ENCODE measurements around the gene CFAP97. TPM values are rescaled to one million over a fixed set of nuclear protein-coding genes. Genes with fewer than 3 reads are reported as not detected.
"Not testable (repeated sequence)": the region's sequence is repeated elsewhere in the genome, so short reads cannot be mapped to it uniquely, and the experiment has no call there.

The CFAP97 gene
- total RNA-seq, 1 experiment from 2014 or later = 12.4 TPM

DNA sequence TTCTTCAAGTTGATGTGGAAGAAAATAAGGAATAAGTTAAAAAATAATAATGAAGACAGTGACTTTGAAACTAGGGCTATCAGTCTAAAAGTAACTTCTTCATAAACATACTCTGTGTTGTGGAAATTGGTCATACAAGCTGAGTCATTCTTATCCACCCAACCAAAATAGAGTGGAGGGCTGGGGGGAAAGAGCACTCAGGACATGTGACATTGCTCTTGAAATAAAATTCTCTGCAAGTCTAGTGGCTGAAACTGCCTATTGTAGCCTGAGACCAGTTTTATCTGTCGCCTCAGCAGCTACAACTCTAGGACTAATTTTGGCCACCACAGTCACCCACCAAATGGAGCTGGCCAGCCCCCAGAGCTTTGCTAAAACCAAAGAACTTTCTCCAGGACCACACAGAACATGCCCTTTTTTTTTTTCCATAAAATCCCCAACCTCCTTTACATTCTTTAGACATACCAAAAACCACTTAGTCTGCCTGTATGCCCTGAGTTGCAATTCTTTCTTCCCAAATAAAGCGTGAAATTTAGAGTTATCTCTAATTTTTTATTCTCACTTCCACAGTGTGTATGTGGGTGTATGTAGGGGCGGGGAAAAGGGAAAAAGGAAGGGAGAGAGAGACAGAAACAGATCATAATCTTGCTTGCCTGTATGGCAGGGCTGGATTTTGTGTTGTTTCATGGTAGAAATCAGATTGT lies 83.7 kb downstream of the CFAP97 start:
- CTCF ChIA-PET = no interaction called here
- no peaks in the 10 kb centered on the region for H3K9me2 ChIP-seq (replicated peaks; ENCODE audit: low read length)

DNA sequence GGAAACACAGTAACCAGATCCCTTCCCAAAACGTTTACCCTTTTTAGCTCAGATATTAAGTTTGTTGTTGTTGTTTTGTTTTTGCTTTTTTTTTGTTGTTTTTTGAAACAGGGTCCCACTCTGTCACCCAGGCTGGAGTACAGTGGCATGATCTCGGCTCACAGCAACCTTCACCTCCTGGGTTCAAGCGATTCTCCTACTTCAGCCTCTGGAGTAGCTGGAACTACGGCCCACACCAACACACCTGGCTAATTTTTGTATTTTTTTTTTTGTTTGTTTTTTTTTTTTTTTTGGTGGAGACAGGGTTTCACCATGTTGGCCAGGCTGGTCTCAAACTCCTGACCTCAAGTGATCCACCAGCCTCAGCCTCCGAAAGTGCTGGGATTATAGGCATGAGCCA lies 84.3 kb downstream of the CFAP97 start:
- H3K4me3 ChIP-seq (ENCODE audit: low read length); H3K9me3 ChIP-seq (ENCODE audit: low read length); H3K9me2 ChIP-seq (replicated peaks; ENCODE audit: low read length); H2AFZ ChIP-seq (ENCODE audit: low read length); H3F3A ChIP-seq (ENCODE audit: low read length, unreplicated experiment); intact Hi-C loops (cut with micrococcal nuclease); H3K27ac ChIP-seq (ENCODE audit: low read length); CTCF ChIA-PET; H3K4me1 ChIP-seq (ENCODE audit: insufficient read depth, low read length); H3K27me3 ChIP-seq (ENCODE audit: low read length); H3K4me2 ChIP-seq (ENCODE audit: low read length); BruUV-seq (replicated peaks); H3K36me3 ChIP-seq (ENCODE audit: low read depth, low read length); H3K9ac ChIP-seq (ENCODE audit: low read length); H3K79me2 ChIP-seq (ENCODE audit: low read length); ATAC-seq; DNase-seq; H4K20me1 ChIP-seq (ENCODE audit: low read length); POLR2A ChIA-PET (ENCODE audit: unreplicated experiment): not testable (repeated sequence)

More for the DNA sequence above, 83.7 kb downstream of the CFAP97 start:
- TF ChIP-seq, protein P1, sequence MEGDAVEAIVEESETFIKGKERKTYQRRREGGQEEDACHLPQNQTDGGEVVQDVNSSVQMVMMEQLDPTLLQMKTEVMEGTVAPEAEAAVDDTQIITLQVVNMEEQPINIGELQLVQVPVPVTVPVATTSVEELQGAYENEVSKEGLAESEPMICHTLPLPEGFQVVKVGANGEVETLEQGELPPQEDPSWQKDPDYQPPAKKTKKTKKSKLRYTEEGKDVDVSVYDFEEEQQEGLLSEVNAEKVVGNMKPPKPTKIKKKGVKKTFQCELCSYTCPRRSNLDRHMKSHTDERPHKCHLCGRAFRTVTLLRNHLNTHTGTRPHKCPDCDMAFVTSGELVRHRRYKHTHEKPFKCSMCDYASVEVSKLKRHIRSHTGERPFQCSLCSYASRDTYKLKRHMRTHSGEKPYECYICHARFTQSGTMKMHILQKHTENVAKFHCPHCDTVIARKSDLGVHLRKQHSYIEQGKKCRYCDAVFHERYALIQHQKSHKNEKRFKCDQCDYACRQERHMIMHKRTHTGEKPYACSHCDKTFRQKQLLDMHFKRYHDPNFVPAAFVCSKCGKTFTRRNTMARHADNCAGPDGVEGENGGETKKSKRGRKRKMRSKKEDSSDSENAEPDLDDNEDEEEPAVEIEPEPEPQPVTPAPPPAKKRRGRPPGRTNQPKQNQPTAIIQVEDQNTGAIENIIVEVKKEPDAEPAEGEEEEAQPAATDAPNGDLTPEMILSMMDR (conservative IDR thresholded peaks at IDR 0.05; ENCODE audit: low read depth, low read length) = no peak
- TF ChIP-seq EZH2 (IDR thresholded peaks at IDR 0.05; ENCODE audit: low read length, unreplicated experiment) (no peak), EZH2phosphoT487 (IDR thresholded peaks at IDR 0.05; ENCODE audit: borderline replicate concordance, low read length) (no peak)
- ATAC-seq = no peak
- Histone ChIP-seq H3K9ac (ENCODE audit: low read length) (no peak overlapping the region), H3K27ac (ENCODE audit: low read length) (no peak overlapping the region), H3K79me2 (ENCODE audit: low read length) (no peaks in the 10 kb centered on the region), H2AFZ (ENCODE audit: low read length) (no peak overlapping the region), H4K20me1 (ENCODE audit: low read length) (no peaks in the 10 kb centered on the region), H3K36me3 (ENCODE audit: low read depth, low read length) (no peaks in the 10 kb centered on the region), H3F3A (ENCODE audit: low read length, unreplicated experiment) (no peaks in the 10 kb centered on the region), H3K27me3 (ENCODE audit: low read length) (no peaks in the 10 kb centered on the region), H3K9me3 (ENCODE audit: low read length) (no peaks in the 10 kb centered on the region), H3K4me2 (ENCODE audit: low read length) (no peak overlapping the region), H3K4me1 (ENCODE audit: insufficient read depth, low read length) (no peaks in the 10 kb centered on the region), H3K4me3 (ENCODE audit: low read length) (no peak overlapping the region)
- BruUV-seq (replicated peaks) = no TSS peak
- POLR2A ChIA-PET (ENCODE audit: unreplicated experiment) = interaction anchor here (0.6 kb wide), 1 partner anchor 314 kb away, joined by 4 read pairs; no protein-coding TSS in a partner anchor
- no peak for DNase-seq
- intact Hi-C loops (cut with micrococcal nuclease) = no loop called here

DNA sequence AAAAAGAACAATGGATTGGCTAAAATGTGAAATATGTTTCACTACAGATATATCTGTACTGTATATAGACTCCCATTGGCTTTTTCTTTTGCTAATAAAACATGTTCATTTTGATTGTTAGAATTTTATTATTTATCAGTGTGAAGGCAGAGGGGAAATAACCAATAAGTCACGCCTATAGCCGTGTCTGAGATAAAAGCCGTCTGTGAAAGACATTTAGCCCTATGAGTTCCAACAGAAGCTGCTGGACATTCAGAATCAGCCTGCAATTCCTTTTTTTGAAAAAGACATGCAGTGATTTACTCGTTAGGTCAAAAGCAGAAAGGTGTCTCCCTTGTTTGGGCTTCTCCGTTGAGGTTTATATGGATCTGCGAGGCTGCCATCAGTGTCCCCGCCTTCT lies 84.9 kb downstream of the CFAP97 start:
- no peak overlapping the region for H3K27ac ChIP-seq (ENCODE audit: low read length)
- no peak overlapping the region for H3K4me2 ChIP-seq (ENCODE audit: low read length)
- no peak overlapping the region for H2AFZ ChIP-seq (ENCODE audit: low read length)
- TF ChIP-seq EZH2phosphoT487 (IDR thresholded peaks at IDR 0.05; ENCODE audit: borderline replicate concordance, low read length) (no peak), EZH2 (IDR thresholded peaks at IDR 0.05; ENCODE audit: low read length, unreplicated experiment) (no peak)
- TF ChIP-seq, protein P1 (conservative IDR thresholded peaks at IDR 0.05; ENCODE audit: low read depth, low read length) = no peak
- no peaks in the 10 kb centered on the region for H3K9me2 ChIP-seq (replicated peaks; ENCODE audit: low read length)
- H3K4me3 ChIP-seq (ENCODE audit: low read length) = no peak overlapping the region
- H3K79me2 ChIP-seq (ENCODE audit: low read length) = no peaks in the 10 kb centered on the region
- BruUV-seq (replicated peaks) = no TSS peak
- intact Hi-C loops (cut with micrococcal nuclease) = no loop called here
- no peaks in the 10 kb centered on the region for H3K36me3 ChIP-seq (ENCODE audit: low read depth, low read length)
- ChIA-PET CTCF (no interaction called here), POLR2A (ENCODE audit: unreplicated experiment) (interaction anchor here (0.6 kb wide), 1 partner anchor 187 kb away, joined by 3 read pairs; no protein-coding TSS in a partner anchor)
- ATAC-seq = no peak
- H3K27me3 ChIP-seq (ENCODE audit: low read length) = no peaks in the 10 kb centered on the region
- no peaks in the 10 kb centered on the region for H3K9me3 ChIP-seq (ENCODE audit: low read length)
- no peak overlapping the region for H3K9ac ChIP-seq (ENCODE audit: low read length)
- no peaks in the 10 kb centered on the region for H3F3A ChIP-seq (ENCODE audit: low read length, unreplicated experiment)
- H4K20me1 ChIP-seq (ENCODE audit: low read length) = no peaks in the 10 kb centered on the region
- DNase-seq = no peak
- H3K4me1 ChIP-seq (ENCODE audit: insufficient read depth, low read length) = no peaks in the 10 kb centered on the region

Measured in PC-3 (cell line).